Naive thymus-derived CD8-positive, alpha-beta T cell (primary cell): Measurements from ENCODE around the gene CCDC85C. TPM values are rescaled to one million over a fixed set of nuclear protein-coding genes. Genes with fewer than 3 reads are reported as not detected.

Experiments
- ATAC-seq, 2 donors: fragments of 150-1000 bp; cut with Tn5 transposase in 1 of 2; sonication (Bioruptor Pico), chemical (Tn5 transposase) in 1 of 2; 1 replicate in 1 of 2; 2 replicates in 1 of 2; pipeline ENCODE4 v1.10.0; 2021; ENCODE audit warnings: mild to moderate bottlenecking in 2 of 2, moderate library complexity in 2 of 2
- POLR2A ChIA-PET: fragments of 350-600 bp; sonication (Branson Sonifier 250); formaldehyde crosslinking; loops from one replicate; lab custom pipeline; 2021; ENCODE audit warnings: antibody characterized with exemption; lab: Charles Lee
- DNase-seq, 10 donors: peaks; one replicate each; pipeline versions ENCODE4 v3.0.0 to v3.0.0-alpha.2; 2020 to 2022
- H3K27ac Mint-ChIP-seq, 10 donors: one replicate each; pipeline ENCODE4 v1.8.0; 2020 to 2022; ENCODE audit warnings: mild to moderate bottlenecking in 10 of 10, mixed read lengths in 10 of 10, moderate library complexity in 4 of 10, inconsistent platforms in 1 of 10
- H3K27me3 Mint-ChIP-seq, 5 donors: one replicate each; pipeline ENCODE4 v1.8.0; 2021 to 2022; ENCODE audit warnings: mixed read lengths in 5 of 5
- H3K36me3 Mint-ChIP-seq, 3 donors: one replicate each; pipeline ENCODE4 v1.8.0; 2020 to 2022; ENCODE audit warnings: mixed read lengths in 3 of 3, mild to moderate bottlenecking in 2 of 3, inconsistent platforms in 1 of 3
- H3K4me1 Mint-ChIP-seq, 4 donors: one replicate each; pipeline ENCODE4 v1.8.0; 2021 to 2022; ENCODE audit warnings: mixed read lengths in 4 of 4
- H3K4me3 Mint-ChIP-seq, 10 donors: one replicate each; pipeline ENCODE4 v1.8.0; 2020 to 2022; ENCODE audit warnings: mild to moderate bottlenecking in 10 of 10, mixed read lengths in 10 of 10, moderate library complexity in 6 of 10, inconsistent platforms in 1 of 10
- H3K9me3 Mint-ChIP-seq, 9 donors: one replicate each; pipeline ENCODE4 v1.8.0; 2020 to 2022; ENCODE audit warnings: mixed read lengths in 9 of 9, mild to moderate bottlenecking in 3 of 9, inconsistent platforms in 1 of 9, moderate library complexity in 1 of 9
- polyA plus RNA-seq, 3 donors: library from polyadenylated mRNA; unstranded; fragments of 300-500 nt; fragmentation: Illumina TruSeq; gene quantifications; one replicate each; pipeline ENCODE4 v1.2.3, GENCODE V29; 2021
- total RNA-seq, 8 experiments: library from RNA in 2 of 8; stranded (reverse) in 2 of 8; gene quantifications; one replicate each; pipeline ENCODE4 v1.2.3 and lab custom pipeline; 2021 to 2026

Gene CCDC85C
- total and polyA plus RNA-seq, 5 experiments from 2014 or later, result 0.67 to 10.1 (median 1.4) TPM

DNA sequence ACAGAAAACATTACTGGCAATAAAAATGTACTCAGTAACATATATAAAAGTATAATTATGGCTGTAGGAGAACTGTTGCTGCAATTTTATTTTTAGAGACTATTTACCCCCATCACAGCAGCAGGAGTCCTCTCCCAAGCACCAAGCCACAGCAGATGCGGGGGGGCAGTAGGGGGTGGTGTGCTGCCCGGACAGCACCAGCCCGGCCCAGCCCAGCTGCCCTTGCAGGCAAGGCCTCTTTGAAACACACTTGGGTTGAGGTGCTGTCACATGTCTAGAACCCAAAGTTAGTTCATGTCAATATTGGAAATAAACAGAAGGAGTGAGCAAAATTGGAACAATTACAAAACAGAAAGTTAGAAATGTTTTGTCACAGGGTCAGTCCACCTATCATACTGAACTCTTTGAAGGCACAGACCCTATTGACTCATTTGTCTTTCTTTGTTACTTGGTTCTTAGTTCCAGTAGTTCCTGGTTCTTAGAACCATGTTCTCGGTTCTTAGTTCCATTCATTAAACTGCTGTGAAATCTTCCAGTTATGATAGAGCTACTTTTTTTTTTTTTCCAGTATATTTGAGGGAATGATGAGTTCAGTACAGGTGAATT lies 100.1 kb downstream of the CCDC85C start:
- ATAC-seq (no peak), DNase-seq (no peak)
- H3K4me3 Mint-ChIP-seq, result no peak overlapping the region
- H3K4me1 Mint-ChIP-seq, result peaks cover 0 to under 1% (median 0%) of the 10 kb centered on the region in 4 donors
- no peaks in the 10 kb centered on the region for H3K9me3 Mint-ChIP-seq
- H3K36me3 Mint-ChIP-seq, result peaks cover 0 to 95% (median 22%) of the 10 kb centered on the region in 3 donors
- POLR2A ChIA-PET, result interaction anchor here (1.3 kb wide), 1 partner anchor 23 kb away, joined by 3 read pairs; the partner anchor contains the start of gene SETD3
- H3K27me3 Mint-ChIP-seq, result no peaks in the 10 kb centered on the region
- H3K27ac Mint-ChIP-seq, result peak overlapping the region in 3 of 10 donors; percentile 4 to 78 (median 73)

DNA sequence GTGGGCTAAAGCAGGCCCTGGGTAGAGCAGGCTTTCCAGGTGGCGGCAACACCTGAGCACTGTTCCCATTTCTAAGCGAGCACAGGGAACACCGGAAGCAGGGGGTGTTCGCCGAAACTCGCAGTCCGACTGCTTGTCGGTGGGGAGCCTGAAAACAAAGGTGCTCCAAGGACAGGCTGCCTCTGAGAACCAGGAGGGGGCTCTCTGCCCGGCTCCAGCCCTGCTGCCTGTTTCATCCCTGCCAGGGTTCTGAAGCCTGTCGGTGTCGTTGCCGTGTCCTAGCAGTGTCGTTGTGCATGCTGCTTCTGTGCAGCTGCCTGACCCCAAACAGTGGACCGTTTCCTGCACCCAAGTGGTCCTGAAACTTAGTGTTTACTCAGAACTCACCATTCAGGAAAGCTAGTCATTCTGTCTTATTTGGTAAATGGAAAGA lies 101.0 kb downstream of the CCDC85C start:
- Mint-ChIP-seq H3K9me3 (no peaks in the 10 kb centered on the region), H3K4me3 (no peak overlapping the region), H3K36me3 (peaks cover 0 to 93% (median 22%) of the 10 kb centered on the region in 3 donors), H3K4me1 (no peaks in the 10 kb centered on the region), H3K27me3 (no peaks in the 10 kb centered on the region), H3K27ac (peak overlapping the region in 1 of 10 donors; percentile 63)
- DNase-seq (no peak), ATAC-seq (no peak)
- POLR2A ChIA-PET, result no interaction called here

DNA sequence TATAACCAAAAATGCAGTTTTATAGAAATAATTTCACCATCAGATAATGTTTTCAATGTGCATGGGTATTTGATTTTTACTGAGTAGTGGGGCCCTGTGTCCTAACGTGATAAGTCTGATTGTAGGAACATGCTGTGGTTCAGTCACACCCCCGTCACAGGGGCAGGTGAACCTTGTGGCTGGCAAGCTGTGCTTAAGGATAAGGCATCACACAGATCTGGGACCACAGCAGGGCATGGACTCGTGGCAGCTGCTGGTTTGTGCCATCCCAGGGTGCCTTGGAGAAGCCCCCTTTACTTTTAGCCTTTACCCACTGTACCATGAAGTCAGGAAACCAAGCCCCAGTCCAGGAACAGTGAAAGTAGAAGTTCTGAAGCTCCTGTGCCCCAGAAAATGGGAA lies 106.1 kb downstream of the CCDC85C start:
- Mint-ChIP-seq H3K36me3 (peaks cover 3 to 92% (median 26%) of the 10 kb centered on the region in 3 donors), H3K4me1 (peaks cover 0 to 20% (median 10%) of the 10 kb centered on the region in 4 donors), H3K9me3 (no peaks in the 10 kb centered on the region), H3K4me3 (no peak overlapping the region), H3K27ac (peak overlapping the region in 1 of 10 donors; percentile 40), H3K27me3 (no peaks in the 10 kb centered on the region)
- POLR2A ChIA-PET, result no interaction called here
- ATAC-seq, result no peak
- DNase-seq, result no peak

DNA sequence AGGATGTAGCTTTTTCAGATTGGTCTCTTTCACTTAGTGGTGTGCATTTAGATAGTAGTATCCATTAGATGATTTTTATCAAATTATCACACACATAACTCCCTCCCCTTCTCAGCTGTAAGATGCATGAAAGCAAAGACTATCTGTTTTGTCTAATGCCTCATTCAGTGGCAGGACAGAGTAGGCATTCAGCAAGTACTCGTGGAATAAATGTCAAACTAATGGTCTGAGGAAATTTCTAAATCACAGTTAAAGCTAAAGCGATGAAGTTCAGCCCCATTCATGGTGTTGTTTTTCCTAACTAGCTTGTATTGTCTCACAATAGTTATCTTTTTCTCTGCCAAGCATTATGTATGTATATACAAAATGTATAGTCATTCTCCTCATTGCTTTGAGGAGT lies 106.7 kb downstream of the CCDC85C start:
- Mint-ChIP-seq H3K27ac (no peak overlapping the region), H3K9me3 (no peaks in the 10 kb centered on the region), H3K27me3 (no peaks in the 10 kb centered on the region), H3K4me3 (no peak overlapping the region), H3K36me3 (peaks cover 3 to 92% (median 28%) of the 10 kb centered on the region in 3 donors), H3K4me1 (peaks cover 0 to 23% (median 12%) of the 10 kb centered on the region in 4 donors)
- no peak for ATAC-seq
- DNase-seq, result no peak
- POLR2A ChIA-PET, result no interaction called here

DNA sequence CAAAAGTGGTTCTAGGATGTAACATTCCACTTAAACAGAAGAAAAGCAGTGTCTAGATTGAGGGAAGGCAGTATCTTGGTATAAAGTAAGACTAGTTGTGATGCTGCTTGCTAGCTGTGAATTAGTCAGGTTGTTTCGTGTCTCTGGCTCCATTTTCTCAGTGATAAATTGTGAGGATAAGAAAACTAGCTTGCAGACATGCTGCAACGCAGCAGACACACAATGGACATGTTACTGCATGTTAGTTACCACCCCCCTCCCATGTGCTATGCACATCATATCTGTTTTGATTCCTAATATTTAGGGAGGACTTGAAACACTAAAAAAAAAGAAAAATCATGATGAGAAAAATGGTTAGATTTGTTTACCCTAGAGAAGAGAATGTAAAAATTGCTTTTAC lies 119.9 kb downstream of the CCDC85C start:
- H3K4me3 Mint-ChIP-seq, result no peak overlapping the region

DNA sequence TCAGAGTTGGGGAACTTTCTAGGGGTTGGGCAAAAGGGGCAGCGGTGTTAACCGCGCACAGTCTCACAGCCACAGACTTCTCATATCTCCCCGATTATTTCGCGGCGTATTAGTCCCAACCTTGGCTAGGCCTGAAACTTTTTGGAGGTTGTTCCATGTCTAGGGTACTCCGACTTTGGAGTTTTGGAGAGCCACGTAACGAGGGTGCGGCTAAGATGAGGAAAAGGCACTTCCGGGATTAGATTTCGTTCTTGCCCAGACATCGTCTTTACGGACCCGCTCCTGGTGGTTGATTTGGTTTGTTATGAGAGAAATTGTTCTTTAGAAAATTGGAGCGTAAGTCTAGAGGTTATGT lies 122.3 kb downstream of the CCDC85C start:
- peak in 6 of 10 donors; percentile 3 to 36 (median 30) for DNase-seq
- Mint-ChIP-seq H3K27me3 (no peaks in the 10 kb centered on the region), H3K4me1 (peaks cover 42 to 82% (median 74%) of the 10 kb centered on the region in 4 donors), H3K27ac (peak overlapping the region; percentile 97 to 100 (median 99)), H3K36me3 (no peaks in the 10 kb centered on the region), H3K9me3 (no peaks in the 10 kb centered on the region), H3K4me3 (peak overlapping the region; percentile 92 to 99 (median 98))
- POLR2A ChIA-PET, result interaction anchor here (0.7 to 2.2 kb wide), 6 partner anchors 18 to 220 kb away, joined by 3 to 27 read pairs (median 4); partner anchors contain the start of genes CCDC85C and CYP46A1
- ATAC-seq, result no peak

More for the DNA sequence above, 119.9 kb downstream of the CCDC85C start:
- DNase-seq, result no peak
- Mint-ChIP-seq H3K9me3 (no peaks in the 10 kb centered on the region), H3K27me3 (no peaks in the 10 kb centered on the region), H3K4me1 (peaks cover 37 to 79% (median 71%) of the 10 kb centered on the region in 4 donors), H3K27ac (peak overlapping the region in 3 of 10 donors; percentile 0 to 36 (median 19)), H3K36me3 (no peaks in the 10 kb centered on the region)
- POLR2A ChIA-PET, result no interaction called here
- no peak for ATAC-seq

DNA sequence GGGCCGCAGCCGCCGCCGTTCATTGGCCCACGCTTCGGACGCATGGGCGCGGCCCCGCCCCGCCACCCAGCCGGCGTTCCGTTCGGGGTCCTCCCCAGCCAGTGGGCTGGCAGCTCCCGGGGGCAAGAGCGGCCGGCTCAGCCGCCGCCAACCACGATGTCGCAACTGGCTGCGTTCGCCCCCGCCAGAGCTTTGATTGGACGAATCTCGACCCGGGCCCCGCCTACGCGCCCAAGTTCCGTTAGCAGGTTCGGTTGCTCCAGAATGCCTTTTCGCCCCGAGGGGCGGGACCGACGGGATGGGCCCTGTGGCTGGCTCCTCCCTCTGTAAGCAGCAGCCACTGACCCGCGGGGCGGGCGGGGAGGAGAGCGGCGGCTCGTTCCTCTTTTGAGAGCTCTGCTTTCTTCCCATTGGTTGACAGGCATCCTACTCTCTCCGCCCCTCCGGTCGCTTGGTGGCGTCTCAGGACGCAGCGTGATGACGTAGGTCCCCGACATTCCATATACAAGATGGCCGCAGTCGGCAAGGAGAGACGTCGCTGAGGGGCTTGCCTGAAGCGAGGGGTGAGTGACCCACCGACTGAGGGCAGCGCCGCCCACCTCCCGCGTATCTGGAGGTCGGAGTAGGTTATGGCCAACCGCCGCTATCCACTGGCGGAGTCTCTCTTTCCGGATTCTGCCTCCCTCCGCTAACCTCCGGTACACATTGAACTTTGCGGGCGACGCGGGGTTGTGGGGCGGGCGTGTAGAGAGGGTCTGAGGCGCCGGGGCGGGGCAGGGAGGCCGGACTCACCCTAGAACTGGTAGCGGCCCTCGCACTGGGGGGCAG lies 122.9 kb downstream of the CCDC85C start, which contains the start of gene CCNK:
Gene CCNK, plus strand, starts transcription at position 493 of the 828 bp plus-strand sequence. CDS start 11,269 bp downstream, outside the sequence.
- H3K27me3 Mint-ChIP-seq, result no peaks in the 10 kb centered on the region
- peaks cover 36 to 78% (median 70%) of the 10 kb centered on the region in 4 donors for H3K4me1 Mint-ChIP-seq
- peak; percentile 85 to 86 for ATAC-seq
- no peaks in the 10 kb centered on the region for H3K36me3 Mint-ChIP-seq
- H3K9me3 Mint-ChIP-seq, result no peaks in the 10 kb centered on the region
- H3K27ac Mint-ChIP-seq, result peak within 1 kb of the TSS; percentile 97 to 100 (median 99)
- POLR2A ChIA-PET, result interaction anchor here (0.6 to 2.2 kb wide), 15 partner anchors 10 to 1778 kb away, joined by 3 to 27 read pairs (median 3); partner anchors contain the start of genes CCDC85C and CYP46A1
- H3K4me3 Mint-ChIP-seq, result peak within 1 kb of the TSS; percentile 92 to 99 (median 98)
- peak; percentile 97 to 100 (median 100) for DNase-seq

DNA sequence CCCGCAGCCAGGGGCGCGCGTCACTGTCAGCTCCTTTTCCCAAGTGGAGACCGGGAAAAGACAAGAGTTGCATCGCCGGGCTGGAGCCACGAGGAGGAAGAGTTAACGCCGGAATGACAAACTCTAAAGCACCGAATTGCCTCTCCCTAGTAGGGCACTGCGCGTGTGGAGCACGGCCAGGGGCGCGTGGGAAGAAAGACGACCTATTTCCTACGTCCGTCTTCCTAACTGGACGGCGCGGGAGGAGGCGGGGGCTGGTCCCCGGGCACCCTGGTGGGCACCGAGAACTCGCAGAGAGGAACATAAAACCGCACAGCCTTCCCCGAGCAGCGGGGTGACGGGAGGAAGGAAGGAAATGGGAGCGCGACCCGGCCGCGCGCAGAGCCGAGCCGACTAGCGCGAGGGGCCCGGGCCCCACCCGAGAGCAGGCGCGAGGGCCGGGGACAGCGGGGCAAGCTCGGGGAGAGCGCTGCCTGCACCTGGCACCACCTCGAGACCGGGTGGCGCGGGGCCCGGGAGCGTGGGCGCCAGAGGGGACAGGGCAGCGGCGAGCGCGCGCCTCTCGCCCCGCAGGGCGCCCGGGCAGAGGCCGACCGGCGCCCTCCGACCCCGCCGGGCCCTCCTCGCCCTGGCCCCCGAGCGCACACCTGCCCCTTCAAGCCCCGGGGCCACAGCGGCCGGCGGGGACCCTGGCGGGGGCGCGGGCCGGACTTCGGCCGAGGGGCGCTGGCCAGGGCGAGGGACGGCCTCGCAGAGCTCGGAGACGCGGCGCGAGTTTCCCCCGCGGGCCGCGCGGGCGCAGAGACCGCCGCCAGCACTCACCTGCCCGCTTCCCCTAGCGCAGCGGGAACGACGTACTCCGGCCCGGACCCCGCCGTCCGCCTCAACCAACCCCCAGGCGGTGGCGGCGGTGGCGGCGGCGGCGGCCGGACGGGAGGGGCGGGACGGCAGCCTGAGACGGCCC lies 123.8 kb downstream of the CCDC85C start, which contains the start of gene SETD3:
Gene SETD3, minus strand, starts transcription at position 954 of the 964 bp plus-strand sequence. CDS start 15,054 bp downstream, outside the sequence.
- Mint-ChIP-seq H3K27ac (peak within 1 kb of the TSS; percentile 97 to 100 (median 99)), H3K36me3 (no peaks in the 10 kb centered on the region)
- POLR2A ChIA-PET, result interaction anchor here (0.6 to 2.2 kb wide), 16 partner anchors 11 to 1777 kb away, joined by 3 to 27 read pairs (median 3); partner anchors contain the start of genes CCDC85C and CYP46A1

DNA sequence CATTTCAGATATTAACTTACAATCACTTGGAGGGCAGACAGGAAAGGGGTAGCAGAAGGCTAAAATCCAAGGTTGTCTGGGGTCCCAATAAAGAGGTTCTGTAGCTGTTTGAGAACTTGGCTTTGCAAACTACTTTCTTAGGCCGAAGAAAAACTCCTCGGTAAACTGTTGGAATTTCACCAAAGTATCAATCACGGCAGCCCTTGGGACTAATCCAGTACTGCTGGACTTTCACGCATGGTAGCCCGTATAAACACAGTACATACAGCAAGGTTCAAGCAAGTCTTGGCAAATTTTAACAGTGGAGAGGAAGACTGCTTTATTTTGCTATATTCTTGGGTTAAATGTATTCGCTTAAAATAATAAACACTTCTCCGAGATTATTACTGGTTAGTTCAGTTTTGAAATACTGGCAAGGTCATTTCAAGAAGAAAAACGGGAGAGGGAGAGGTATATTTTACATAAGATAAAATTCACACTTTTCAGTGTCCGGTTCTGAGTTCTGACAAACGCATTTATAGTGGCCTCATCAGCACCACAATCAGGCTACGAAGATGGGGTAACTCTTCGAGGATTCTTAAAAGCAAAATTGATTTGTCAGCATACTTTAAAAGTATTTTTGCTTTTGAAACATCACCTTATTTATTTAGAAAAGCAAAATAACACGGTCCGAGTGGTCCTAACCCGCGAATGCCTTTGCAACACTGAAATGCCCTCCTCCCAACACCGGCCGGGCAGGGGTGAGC lies 124.7 kb downstream of the CCDC85C start:
- peak overlapping the region; percentile 88 to 99 (median 94) for H3K4me3 Mint-ChIP-seq
- POLR2A ChIA-PET, result interaction anchor here (0.7 to 0.9 kb wide), 2 partner anchors 15 to 419 kb away, joined by 3 read pairs; no protein-coding TSS in a partner anchor
- H3K9me3 Mint-ChIP-seq, result no peaks in the 10 kb centered on the region
- H3K27ac Mint-ChIP-seq, result peak overlapping the region in 9 of 10 donors; percentile 45 to 96 (median 89)
- H3K4me1 Mint-ChIP-seq, result peaks cover 39 to 70% (median 65%) of the 10 kb centered on the region in 4 donors
- DNase-seq, result no peak
- no peaks in the 10 kb centered on the region for H3K36me3 Mint-ChIP-seq
- H3K27me3 Mint-ChIP-seq, result no peaks in the 10 kb centered on the region
- no peak for ATAC-seq

More for the DNA sequence above, 123.8 kb downstream of the CCDC85C start, which contains the start of gene SETD3:
- Mint-ChIP-seq H3K4me3 (peak within 1 kb of the TSS; percentile 97 to 99 (median 98)), H3K27me3 (no peaks in the 10 kb centered on the region), H3K9me3 (no peaks in the 10 kb centered on the region), H3K4me1 (peaks cover 38 to 77% (median 70%) of the 10 kb centered on the region in 4 donors)
- ATAC-seq, result peak in 1 of 2 donors; percentile 0
- peak in 9 of 10 donors; percentile 8 to 41 (median 24) for DNase-seq

DNA sequence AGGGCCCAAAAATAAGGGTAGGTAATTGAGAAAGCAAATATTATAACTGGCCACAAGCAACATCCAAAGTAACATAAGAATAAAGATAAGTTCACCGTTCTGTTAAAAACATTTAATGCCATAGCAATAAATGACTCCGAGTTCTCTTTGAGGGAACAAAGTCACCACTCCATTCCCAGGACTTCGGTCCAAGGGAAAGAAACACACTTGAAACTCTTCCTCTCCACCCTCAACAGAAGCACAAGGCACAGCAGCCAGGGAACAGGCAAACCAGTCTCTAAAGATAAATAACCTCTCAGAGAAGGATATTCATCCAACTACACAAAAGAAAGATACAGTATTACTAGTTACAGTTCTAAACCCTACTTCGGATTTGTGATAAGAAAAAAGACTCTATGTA lies 125.9 kb downstream of the CCDC85C start:
- H3K4me1 Mint-ChIP-seq, result peaks cover 33 to 64% (median 58%) of the 10 kb centered on the region in 4 donors
- DNase-seq (no peak), ATAC-seq (no peak)
- H3K27me3 Mint-ChIP-seq, result no peaks in the 10 kb centered on the region
- POLR2A ChIA-PET, result no interaction called here
- no peaks in the 10 kb centered on the region for H3K9me3 Mint-ChIP-seq
- no peaks in the 10 kb centered on the region for H3K36me3 Mint-ChIP-seq
- peak overlapping the region in 9 of 10 donors; percentile 9 to 96 (median 40) for H3K4me3 Mint-ChIP-seq
- peak overlapping the region in 4 of 10 donors; percentile 2 to 76 (median 52) for H3K27ac Mint-ChIP-seq

DNA sequence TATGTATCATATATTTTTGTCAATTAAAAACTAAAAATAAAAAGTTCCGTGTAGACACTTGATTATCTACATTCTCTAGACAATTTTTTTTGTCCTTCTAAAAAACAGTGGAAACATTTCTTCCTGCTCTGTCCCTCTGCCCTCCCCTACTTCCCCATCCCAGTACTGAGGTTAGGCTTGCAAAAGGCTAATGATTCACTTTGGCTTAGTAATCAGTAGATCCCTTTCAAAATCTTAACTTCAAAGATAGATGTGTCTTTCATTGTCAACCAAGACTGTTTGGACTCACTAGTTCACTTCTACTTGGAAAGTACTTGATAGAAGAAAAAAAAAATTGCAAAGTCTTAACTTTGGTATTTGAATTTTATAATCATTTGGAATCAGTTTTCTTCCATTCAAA lies 127.1 kb downstream of the CCDC85C start:
- no peaks in the 10 kb centered on the region for H3K9me3 Mint-ChIP-seq
- H3K4me1 Mint-ChIP-seq, result peaks cover 29 to 61% (median 47%) of the 10 kb centered on the region in 4 donors
- no peak overlapping the region for H3K4me3 Mint-ChIP-seq
- no peaks in the 10 kb centered on the region for H3K36me3 Mint-ChIP-seq
- POLR2A ChIA-PET, result no interaction called here
- no peak overlapping the region for H3K27ac Mint-ChIP-seq
- ATAC-seq, result no peak
- no peaks in the 10 kb centered on the region for H3K27me3 Mint-ChIP-seq
- DNase-seq, result no peak
